Nucleus accumbens (tissue), 56 donors: ENCODE measurements around the gene GNAT2.
"Not testable (repeated sequence)": the region's sequence is repeated elsewhere in the genome, so short reads cannot be mapped to it uniquely, and the experiment has no call there.

Experiments
- DNase-seq, 56 donors: peaks; one replicate each; lab custom pipeline; 2025; lab: John Stamatoyannopoulos, UW

The GNAT2 gene

GRCh38 chr1:109619576-109620400, at the start of gene GNAT2, which contains the start of gene AMPD2:
Gene GNAT2 (minus strand): TSS chr1:109619616. CDS start chr1:109612870, 6,746 bp downstream.
Gene AMPD2 (plus strand): TSS chr1:109619837. CDS start chr1:109621176, 1,339 bp downstream.
- DNase-seq: peak in 21 of 56 donors; percentile 15 to 72 (median 38)

GRCh38 chr1:109668123-109668775, 48.8 kb upstream of the GNAT2 start:
- no peak for DNase-seq

- DNase-seq: peak in 54 of 56 donors; percentile 37 to 96 (median 81)
Observed at GRCh38 chr1:109667452-109668122, 48.2 kb upstream of the GNAT2 start, which contains the start of gene GSTM2. Gene GSTM2 (plus strand): TSS chr1:109668057. CDS start chr1:109668116, 59 bp downstream.

GRCh38 chr1:109664671-109665070, 45.3 kb upstream of the GNAT2 start:
- no peak for DNase-seq

GRCh38 chr1:109661391-109661790, 42.0 kb upstream of the GNAT2 start:
- no peak for DNase-seq

GRCh38 chr1:109660691-109661026, 41.2 kb upstream of the GNAT2 start:
- not testable (repeated sequence) for DNase-seq

- no peak for DNase-seq
Observed at GRCh38 chr1:109659997-109660690, 40.7 kb upstream of the GNAT2 start.

GRCh38 chr1:109659145-109659544, 39.7 kb upstream of the GNAT2 start:
- DNase-seq: no peak

- DNase-seq: no peak
Observed at GRCh38 chr1:109658533-109659042, 39.2 kb upstream of the GNAT2 start.

GRCh38 chr1:109657970-109658369, 38.6 kb upstream of the GNAT2 start:
- DNase-seq: no peak

- DNase-seq: no peak
Observed at GRCh38 chr1:109657395-109657794, 38.0 kb upstream of the GNAT2 start.

- DNase-seq: peak in 52 of 56 donors; percentile 26 to 89 (median 68)
Observed at GRCh38 chr1:109655615-109656519, 36.5 kb upstream of the GNAT2 start, which contains the start of gene GSTM4. Gene GSTM4 (plus strand): TSS chr1:109656099. CDS start chr1:109656390, 291 bp downstream.

- no peak for DNase-seq
Observed at GRCh38 chr1:109654519-109654918, 35.1 kb upstream of the GNAT2 start.

- no peak for DNase-seq
Observed at GRCh38 chr1:109653306-109653705, 33.9 kb upstream of the GNAT2 start.

GRCh38 chr1:109652402-109652801, 33.0 kb upstream of the GNAT2 start:
- DNase-seq: no peak

GRCh38 chr1:109650609-109651008, 31.2 kb upstream of the GNAT2 start:
- no peak for DNase-seq

- peak in 1 of 56 donors; percentile 24 for DNase-seq
Observed at GRCh38 chr1:109649491-109649914, 30.1 kb upstream of the GNAT2 start.

- no peak for DNase-seq
Observed at GRCh38 chr1:109644670-109645069, 25.3 kb upstream of the GNAT2 start.
